OCI-LY3 (cell line): ENCODE results near the gene MAP7D3.

Experiments used
- H2AFZ ChIP-seq: fragments of 200-600, 300-600 bp; shearing (Covaris generic); 2 replicates; pipeline ENCODE4 v1.6.0; 2014; ENCODE audit warnings: antibody characterized with exemption, low read depth, low read length
- H3K27ac ChIP-seq: fragments of 200-600, 300-600 bp; sonication (generic); 2 replicates; pipeline ENCODE4 v1.5.1; 2014; ENCODE audit warnings: mild to moderate bottlenecking, low read length, moderate library complexity, mixed read lengths
- H3K27me3 ChIP-seq: fragments of 200-600, 300-600 bp; sonication (generic); 2 replicates; pipeline ENCODE4 v1.6.1; 2014; ENCODE audit warnings: low read depth, low read length, mixed read lengths
- H3K36me3 ChIP-seq: fragments of 200-600, 300-600 bp; sonication (generic); replicated peaks from 2 replicates; pipeline ENCODE3; 2014; ENCODE audit warnings: low read depth, low read length, mixed read lengths
- H3K4me1 ChIP-seq: fragments of 300-600, 200-600 bp; sonication (generic); 2 replicates; pipeline ENCODE4 v1.6.1; 2014; ENCODE audit warnings: low read length, mixed read lengths
- H3K4me2 ChIP-seq: fragments of 200-600, 300-600 bp; sonication (generic); 2 replicates; pipeline ENCODE4 v1.6.1; 2014; ENCODE audit warnings: low read length, mixed read lengths
- H3K4me3 ChIP-seq: fragments of 300-600, 200-600 bp; sonication (generic); 2 replicates; pipeline ENCODE4 v1.5.1; 2014; ENCODE audit warnings: antibody characterized with exemption, mild to moderate bottlenecking, low read length, moderate library complexity
- H3K79me2 ChIP-seq: fragments of 300-600, 200-600 bp; shearing (Covaris generic); 2 replicates; pipeline ENCODE4 v1.6.1; 2014; ENCODE audit warnings: mild to moderate bottlenecking, low read length, mixed read lengths
- H3K9ac ChIP-seq: fragments of 300-600, 200-600 bp; shearing (Covaris generic); 2 replicates; pipeline ENCODE4 v1.6.0; 2014; ENCODE audit warnings: mild to moderate bottlenecking, low read length, moderate library complexity
- H3K9me3 ChIP-seq: fragments of 200-600, 300-600 bp; shearing (Covaris generic); 2 replicates; pipeline ENCODE4 v1.6.1; 2014; ENCODE audit warnings: low read length, mixed read lengths; ENCODE audit not compliant: insufficient read depth
- H4K20me1 ChIP-seq: fragments of 200-600, 300-600 bp; sonication (generic); 2 replicates; pipeline ENCODE4 v1.6.1; 2016; ENCODE audit warnings: low read length, mixed read lengths; ENCODE audit not compliant: insufficient read depth
- EZH2phosphoT487 ChIP-seq: fragments of 200-600 bp; shearing (Covaris generic); IDR thresholded peaks from 2 replicates; pipeline ENCODE4 v1.6.1; 2018; ENCODE audit warnings: antibody characterized with exemption, mixed run types, low read depth
- TF ChIP-seq, protein P1 (sequence below): fragments of 200-600, 300-600 bp; sonication (generic); IDR thresholded peaks from 2 replicates; pipeline ENCODE4 v1.5.1; 2014; ENCODE audit warnings: antibody characterized with exemption, low read length, low read depth

The MAP7D3 gene

DNA sequence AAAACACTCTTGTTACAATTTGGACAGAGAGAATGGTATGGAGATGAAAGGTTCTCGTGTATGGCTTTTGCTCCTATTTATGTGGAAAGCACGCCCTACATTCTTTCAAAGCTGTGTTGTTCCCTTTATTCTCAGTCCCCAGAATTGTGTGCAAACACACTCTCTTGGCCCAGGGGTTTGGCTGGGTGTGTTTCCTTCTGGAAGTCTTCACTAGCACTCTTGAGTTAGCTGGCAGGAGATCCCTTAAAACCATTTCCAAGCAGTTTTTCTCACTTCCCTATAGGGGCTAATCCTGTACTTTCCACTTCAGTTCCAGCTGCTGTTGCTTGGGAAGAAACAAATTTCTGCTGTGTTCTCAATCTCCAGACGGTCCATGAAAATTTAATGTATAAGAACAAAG, 68.8 kb downstream of the MAP7D3 start:
- TF ChIP-seq, protein P1, sequence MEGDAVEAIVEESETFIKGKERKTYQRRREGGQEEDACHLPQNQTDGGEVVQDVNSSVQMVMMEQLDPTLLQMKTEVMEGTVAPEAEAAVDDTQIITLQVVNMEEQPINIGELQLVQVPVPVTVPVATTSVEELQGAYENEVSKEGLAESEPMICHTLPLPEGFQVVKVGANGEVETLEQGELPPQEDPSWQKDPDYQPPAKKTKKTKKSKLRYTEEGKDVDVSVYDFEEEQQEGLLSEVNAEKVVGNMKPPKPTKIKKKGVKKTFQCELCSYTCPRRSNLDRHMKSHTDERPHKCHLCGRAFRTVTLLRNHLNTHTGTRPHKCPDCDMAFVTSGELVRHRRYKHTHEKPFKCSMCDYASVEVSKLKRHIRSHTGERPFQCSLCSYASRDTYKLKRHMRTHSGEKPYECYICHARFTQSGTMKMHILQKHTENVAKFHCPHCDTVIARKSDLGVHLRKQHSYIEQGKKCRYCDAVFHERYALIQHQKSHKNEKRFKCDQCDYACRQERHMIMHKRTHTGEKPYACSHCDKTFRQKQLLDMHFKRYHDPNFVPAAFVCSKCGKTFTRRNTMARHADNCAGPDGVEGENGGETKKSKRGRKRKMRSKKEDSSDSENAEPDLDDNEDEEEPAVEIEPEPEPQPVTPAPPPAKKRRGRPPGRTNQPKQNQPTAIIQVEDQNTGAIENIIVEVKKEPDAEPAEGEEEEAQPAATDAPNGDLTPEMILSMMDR: no peak
- no peak for TF ChIP-seq EZH2phosphoT487
- H4K20me1 ChIP-seq: no peaks in the 10 kb centered on the region
- no peak overlapping the region for H3K4me2 ChIP-seq
- no peaks in the 10 kb centered on the region for H3K9me3 ChIP-seq
- H3K79me2 ChIP-seq: no peaks in the 10 kb centered on the region
- peaks cover 9% of the 10 kb centered on the region for H3K27me3 ChIP-seq
- H3K36me3 ChIP-seq: no peaks in the 10 kb centered on the region
- H3K4me3 ChIP-seq: no peak overlapping the region
- no peak overlapping the region for H2AFZ ChIP-seq
- H3K4me1 ChIP-seq: no peaks in the 10 kb centered on the region
- H3K27ac ChIP-seq: no peak overlapping the region
- H3K9ac ChIP-seq: no peak overlapping the region

DNA sequence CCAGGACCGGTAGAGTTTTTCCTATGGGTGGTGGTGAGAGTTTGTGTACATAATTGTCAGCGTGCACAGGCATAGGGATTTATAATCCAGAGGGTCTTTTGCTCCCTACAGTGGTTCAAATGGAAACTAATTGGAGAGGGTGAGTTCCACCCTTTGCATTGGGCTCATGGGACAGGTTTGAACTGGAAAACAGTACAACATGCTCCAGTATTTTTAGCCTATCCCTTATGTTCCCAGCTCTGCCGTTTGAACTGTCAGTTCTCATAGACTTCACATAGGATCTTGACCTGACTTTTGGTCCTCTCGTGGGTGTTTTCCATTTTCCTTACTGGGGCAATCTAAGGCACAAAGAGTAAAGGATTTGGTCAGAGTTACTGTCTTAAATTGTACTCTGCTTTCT, 72.1 kb downstream of the MAP7D3 start:
- peaks cover 9% of the 10 kb centered on the region for H3K27me3 ChIP-seq
- H3K9me3 ChIP-seq: no peaks in the 10 kb centered on the region
- no peaks in the 10 kb centered on the region for H3K79me2 ChIP-seq
- TF ChIP-seq EZH2phosphoT487: no peak
- TF ChIP-seq, protein P1: no peak
- H3K4me2 ChIP-seq: no peak overlapping the region
- H3K4me3 ChIP-seq: no peak overlapping the region
- H3K36me3 ChIP-seq: no peaks in the 10 kb centered on the region
- no peak overlapping the region for H3K27ac ChIP-seq
- H4K20me1 ChIP-seq: no peaks in the 10 kb centered on the region
- no peak overlapping the region for H2AFZ ChIP-seq
- H3K9ac ChIP-seq: no peak overlapping the region
- H3K4me1 ChIP-seq: no peaks in the 10 kb centered on the region

DNA sequence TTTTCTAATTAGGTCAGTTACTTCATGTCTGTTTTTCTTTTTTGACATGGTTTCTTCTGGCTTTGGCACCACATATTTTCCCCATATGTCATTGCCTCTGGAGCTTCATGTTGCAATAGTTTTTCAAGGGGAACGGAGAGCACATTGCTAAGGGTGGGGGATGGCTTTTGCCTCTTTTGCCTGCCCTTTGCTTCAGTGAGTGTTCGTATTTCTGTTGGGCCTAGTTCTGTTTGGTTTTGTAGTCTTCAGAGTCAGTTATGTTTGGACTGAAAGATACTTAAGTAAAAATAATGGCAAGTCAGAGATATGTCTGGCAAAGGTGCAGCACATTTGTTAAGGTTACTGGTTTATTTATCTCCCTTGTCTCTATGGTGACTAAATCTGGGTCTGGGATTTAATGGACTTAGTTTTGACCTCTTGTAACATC, 74.8 kb downstream of the MAP7D3 start:
- Histone ChIP-seq H4K20me1 (no peaks in the 10 kb centered on the region), H2AFZ (no peak overlapping the region), H3K79me2 (no peaks in the 10 kb centered on the region), H3K4me3 (no peak overlapping the region), H3K9me3 (no peaks in the 10 kb centered on the region), H3K9ac (no peak overlapping the region), H3K27ac (no peak overlapping the region), H3K27me3 (no peaks in the 10 kb centered on the region), H3K4me1 (no peaks in the 10 kb centered on the region), H3K4me2 (no peak overlapping the region), H3K36me3 (no peaks in the 10 kb centered on the region)
- TF ChIP-seq, protein P1: no peak
- no peak for TF ChIP-seq EZH2phosphoT487

DNA sequence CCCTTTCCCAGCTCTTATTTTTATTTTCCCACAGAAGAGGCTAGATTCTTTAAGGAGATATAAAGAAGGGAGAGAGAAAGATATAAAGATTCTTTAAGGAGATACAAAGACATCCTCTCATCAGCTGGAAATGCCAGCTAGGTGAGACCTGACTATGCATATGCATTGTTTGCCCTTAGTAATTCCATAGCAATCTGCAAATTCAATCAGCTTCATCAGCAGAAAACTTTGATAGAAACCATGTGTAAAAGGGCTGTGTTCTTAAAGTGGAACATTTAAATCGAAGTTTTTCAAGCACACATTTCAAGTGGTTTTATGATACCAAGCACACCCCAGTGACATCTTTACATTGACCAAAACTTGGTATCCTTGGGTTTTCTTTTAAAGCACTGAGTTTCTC, 79.8 kb downstream of the MAP7D3 start:
- Histone ChIP-seq H3K4me2 (no peak overlapping the region), H3K27me3 (no peaks in the 10 kb centered on the region), H4K20me1 (no peaks in the 10 kb centered on the region), H3K9me3 (no peaks in the 10 kb centered on the region), H3K36me3 (no peaks in the 10 kb centered on the region), H3K4me3 (no peak overlapping the region), H3K27ac (no peak overlapping the region), H2AFZ (no peak overlapping the region), H3K4me1 (no peaks in the 10 kb centered on the region), H3K79me2 (no peaks in the 10 kb centered on the region), H3K9ac (no peak overlapping the region)
- TF ChIP-seq, protein P1: no peak
- TF ChIP-seq EZH2phosphoT487: no peak
